ENCODE measurements around the gene CYP2W1.

- TF ChIP-seq ZNF24 (tag by site-specific recombination; IDR thresholded peaks at IDR 0.05) (no peak), ZSCAN5A (tag by site-specific recombination; IDR thresholded peaks at IDR 0.05) (no peak), REPIN1 (tag by site-specific recombination; IDR thresholded peaks at IDR 0.05; ENCODE audit: low read depth) (no peak), ZSCAN30 (tag by site-specific recombination; IDR thresholded peaks at IDR 0.05) (no peak), ATF2 (tag by site-specific recombination; IDR thresholded peaks at IDR 0.05; ENCODE audit: low read depth) (no peak), CTCF (tag by site-specific recombination; IDR thresholded peaks at IDR 0.05) (no peak), ZNF530 (tag by site-specific recombination; IDR thresholded peaks at IDR 0.05; ENCODE audit: low read depth) (no peak), ZFP37 (tag by site-specific recombination; IDR thresholded peaks at IDR 0.05) (no peak), ZBTB49 (tag by site-specific recombination; IDR thresholded peaks at IDR 0.05; ENCODE audit: low read depth) (no peak), ZNF132 (tag by site-specific recombination; IDR thresholded peaks at IDR 0.05; ENCODE audit: borderline replicate concordance) (no peak), ELK4 (IDR thresholded peaks at IDR 0.05; ENCODE audit: borderline replicate concordance, low read depth, low read length) (no peak), ZBTB26 (tag by site-specific recombination; optimal IDR thresholded peaks at IDR 0.05) (no peak), PBX3 (CRISPR knock-in tag; IDR thresholded peaks at IDR 0.05) (no peak), ZNF610 (tag by site-specific recombination; IDR thresholded peaks at IDR 0.05; ENCODE audit: borderline replicate concordance) (no peak)
Measured at GRCh38 chr7:960269-960871, 22.6 kb upstream of the CYP2W1 start.

All from HEK293 (cell line).